ENCODE results near the gene DVL3. TPM values are rescaled to one million over a fixed set of nuclear protein-coding genes. Genes with fewer than 3 reads are reported as not detected.
A peak's percentile ranks its signal among the peaks of the same experiment; 100 is the strongest.

DVL3 gene
- total RNA-seq, 4 donors from 2014 or later, result 20.5 to 86.3 (median 57.4) TPM

DNA sequence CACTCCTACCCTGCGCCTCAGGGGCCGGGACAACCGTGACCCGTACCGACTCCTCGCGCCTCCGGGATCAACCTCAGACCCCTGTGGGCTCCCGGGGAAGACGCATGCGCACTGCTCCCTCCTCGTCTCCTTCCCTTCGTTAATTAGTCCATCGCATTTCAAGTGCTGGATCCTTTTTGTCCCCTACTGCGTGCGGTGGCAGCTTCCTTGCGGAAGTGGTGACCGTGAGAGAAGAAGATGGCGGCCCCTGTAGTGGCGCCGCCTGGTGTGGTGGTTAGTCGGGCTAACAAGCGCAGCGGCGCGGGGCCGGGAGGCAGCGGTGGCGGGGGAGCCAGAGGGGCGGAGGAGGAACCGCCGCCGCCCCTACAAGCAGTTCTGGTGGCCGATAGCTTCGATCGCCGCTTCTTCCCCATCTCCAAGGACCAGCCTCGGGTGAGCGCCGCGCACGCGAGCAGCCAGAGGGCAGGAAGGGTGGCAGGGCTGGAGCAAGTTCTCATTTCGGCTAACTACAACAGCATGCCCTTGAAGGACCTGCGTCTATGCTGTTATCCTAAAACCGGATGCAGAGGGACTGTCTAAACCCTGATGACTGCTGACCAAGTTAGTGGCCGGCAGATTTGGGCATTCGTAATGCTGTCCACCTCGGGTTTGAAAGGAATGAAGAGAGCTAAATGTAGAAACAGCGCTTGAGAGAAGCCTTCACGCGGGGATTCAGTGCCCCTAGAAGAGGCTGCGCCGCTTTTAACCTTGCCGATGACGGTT is 19.8 kb upstream of the DVL3 start, which contains the start of gene EIF2B5:
Gene EIF2B5 (plus strand): TSS at position 210 of the 762 bp plus-strand sequence. CDS start 28 bp downstream, at position 238.
- peak; percentile 88 to 91 for DNase-seq
- Histone ChIP-seq H3K9me3 (no peaks in the 10 kb centered on the region), H3K36me3 (no peaks in the 10 kb centered on the region), H3K27me3 (no peaks in the 10 kb centered on the region), H3K4me3 (peak within 1 kb of the TSS; percentile 67 to 93), H3K4me1 (no peaks in the 10 kb centered on the region), H3K27ac (peak within 1 kb of the TSS; percentile 86 to 94)
- intact Hi-C loops (cut with DNase I; ENCODE audit: low total_unique reads), result no loop called here
- TF ChIP-seq POLR2A (IDR thresholded peaks at IDR 0.05), result peak; percentile 30 to 62
- TF ChIP-seq, protein P1, sequence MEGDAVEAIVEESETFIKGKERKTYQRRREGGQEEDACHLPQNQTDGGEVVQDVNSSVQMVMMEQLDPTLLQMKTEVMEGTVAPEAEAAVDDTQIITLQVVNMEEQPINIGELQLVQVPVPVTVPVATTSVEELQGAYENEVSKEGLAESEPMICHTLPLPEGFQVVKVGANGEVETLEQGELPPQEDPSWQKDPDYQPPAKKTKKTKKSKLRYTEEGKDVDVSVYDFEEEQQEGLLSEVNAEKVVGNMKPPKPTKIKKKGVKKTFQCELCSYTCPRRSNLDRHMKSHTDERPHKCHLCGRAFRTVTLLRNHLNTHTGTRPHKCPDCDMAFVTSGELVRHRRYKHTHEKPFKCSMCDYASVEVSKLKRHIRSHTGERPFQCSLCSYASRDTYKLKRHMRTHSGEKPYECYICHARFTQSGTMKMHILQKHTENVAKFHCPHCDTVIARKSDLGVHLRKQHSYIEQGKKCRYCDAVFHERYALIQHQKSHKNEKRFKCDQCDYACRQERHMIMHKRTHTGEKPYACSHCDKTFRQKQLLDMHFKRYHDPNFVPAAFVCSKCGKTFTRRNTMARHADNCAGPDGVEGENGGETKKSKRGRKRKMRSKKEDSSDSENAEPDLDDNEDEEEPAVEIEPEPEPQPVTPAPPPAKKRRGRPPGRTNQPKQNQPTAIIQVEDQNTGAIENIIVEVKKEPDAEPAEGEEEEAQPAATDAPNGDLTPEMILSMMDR (IDR thresholded peaks at IDR 0.05), result peak; percentile 46 to 73 (median 61)

DNA sequence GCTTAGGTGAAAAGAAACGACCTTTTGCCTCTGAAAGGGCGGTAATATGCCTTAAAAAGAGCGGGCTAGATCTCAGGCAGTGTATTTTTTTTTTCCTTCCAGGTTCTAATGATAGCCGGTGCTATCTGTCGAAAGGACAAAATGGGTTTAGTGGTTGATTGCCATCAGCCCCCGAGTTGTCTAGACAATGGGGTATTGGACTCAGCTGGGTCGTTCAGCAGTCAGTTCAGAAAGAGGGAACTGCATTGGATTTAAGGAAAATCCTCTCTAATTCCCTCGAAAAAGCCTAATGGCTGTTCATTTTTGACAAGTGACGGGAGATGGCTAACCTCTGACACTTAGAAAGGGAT is 19.3 kb upstream of the DVL3 start:
- no peaks in the 10 kb centered on the region for H3K27me3 ChIP-seq
- H3K9me3 ChIP-seq, result no peaks in the 10 kb centered on the region
- no peaks in the 10 kb centered on the region for H3K36me3 ChIP-seq
- intact Hi-C loops (cut with DNase I; ENCODE audit: low total_unique reads), result no loop called here
- H3K4me1 ChIP-seq, result no peaks in the 10 kb centered on the region
- DNase-seq, result no peak
- no peak for TF ChIP-seq POLR2A (IDR thresholded peaks at IDR 0.05)
- TF ChIP-seq, protein P1 (IDR thresholded peaks at IDR 0.05), result no peak
- peak overlapping the region; percentile 86 to 94 for H3K27ac ChIP-seq
- H3K4me3 ChIP-seq, result peak overlapping the region; percentile 67 to 93

DNA sequence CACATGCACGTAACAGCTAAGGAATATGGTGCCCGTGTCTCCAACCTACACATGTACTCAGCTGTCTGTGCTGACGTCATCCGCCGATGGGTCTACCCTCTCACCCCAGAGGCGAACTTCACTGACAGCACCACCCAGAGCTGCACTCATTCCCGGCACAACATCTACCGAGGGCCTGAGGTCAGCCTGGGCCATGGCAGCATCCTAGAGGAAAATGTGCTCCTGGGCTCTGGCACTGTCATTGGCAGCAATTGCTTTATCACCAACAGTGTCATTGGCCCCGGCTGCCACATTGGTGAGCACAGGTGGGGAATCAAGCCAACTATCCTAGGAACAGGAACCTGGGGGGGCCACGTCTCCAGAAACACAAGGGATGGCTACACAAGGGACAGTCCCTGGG is 14.7 kb upstream of the DVL3 start:
- no peaks in the 10 kb centered on the region for H3K9me3 ChIP-seq
- H3K4me1 ChIP-seq, result no peaks in the 10 kb centered on the region
- no peak for DNase-seq
- H3K36me3 ChIP-seq, result no peaks in the 10 kb centered on the region
- no peak overlapping the region for H3K4me3 ChIP-seq
- H3K27ac ChIP-seq, result no peak overlapping the region
- intact Hi-C loops (cut with DNase I; ENCODE audit: low total_unique reads), result no loop called here
- TF ChIP-seq, protein P1 (IDR thresholded peaks at IDR 0.05), result no peak
- no peak for TF ChIP-seq POLR2A (IDR thresholded peaks at IDR 0.05)
- no peaks in the 10 kb centered on the region for H3K27me3 ChIP-seq

DNA sequence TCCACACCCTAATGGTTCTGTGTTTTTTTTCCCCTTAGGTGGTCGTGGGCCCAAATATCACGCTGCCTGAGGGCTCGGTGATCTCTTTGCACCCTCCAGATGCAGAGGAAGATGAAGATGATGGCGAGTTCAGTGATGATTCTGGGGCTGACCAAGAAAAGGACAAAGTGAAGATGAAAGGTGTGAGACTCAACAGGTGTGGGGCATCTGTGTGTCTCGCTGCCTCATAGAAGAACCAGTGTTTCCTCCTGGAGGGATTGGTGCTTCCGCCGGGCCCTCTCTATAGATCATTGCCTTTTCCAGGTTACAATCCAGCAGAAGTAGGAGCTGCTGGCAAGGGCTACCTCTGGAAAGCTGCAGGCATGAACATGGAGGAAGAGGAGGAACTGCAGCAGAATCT is 13.0 kb upstream of the DVL3 start:
- Histone ChIP-seq H3K27me3 (no peaks in the 10 kb centered on the region), H3K36me3 (no peaks in the 10 kb centered on the region), H3K27ac (no peak overlapping the region), H3K4me1 (no peaks in the 10 kb centered on the region), H3K4me3 (no peak overlapping the region), H3K9me3 (no peaks in the 10 kb centered on the region)
- no peak for TF ChIP-seq POLR2A (IDR thresholded peaks at IDR 0.05)
- TF ChIP-seq, protein P1 (IDR thresholded peaks at IDR 0.05), result no peak
- intact Hi-C loops (cut with DNase I; ENCODE audit: low total_unique reads), result no loop called here
- DNase-seq, result no peak

DNA sequence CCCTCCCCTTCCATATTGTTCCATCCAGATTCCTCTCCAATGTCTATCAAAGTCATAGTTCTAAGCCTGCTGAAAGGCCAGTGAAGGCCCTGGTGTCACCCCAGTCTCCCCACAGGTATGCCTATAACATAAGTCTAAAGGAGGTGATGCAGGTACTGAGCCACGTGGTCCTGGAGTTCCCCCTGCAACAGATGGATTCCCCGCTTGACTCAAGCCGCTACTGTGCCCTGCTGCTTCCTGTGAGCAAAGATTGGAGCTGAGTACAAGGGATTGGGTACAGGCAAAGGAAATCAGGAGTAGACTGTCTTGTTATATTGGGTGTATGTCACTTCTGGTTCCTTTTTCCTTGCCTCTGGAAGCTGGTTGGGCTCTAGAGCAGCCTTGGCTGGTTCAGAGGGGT is 11.8 kb upstream of the DVL3 start:
- Histone ChIP-seq H3K9me3 (no peaks in the 10 kb centered on the region), H3K36me3 (no peaks in the 10 kb centered on the region), H3K4me1 (no peaks in the 10 kb centered on the region), H3K27ac (no peak overlapping the region), H3K27me3 (no peaks in the 10 kb centered on the region), H3K4me3 (no peak overlapping the region)
- DNase-seq, result no peak
- no peak for TF ChIP-seq POLR2A (IDR thresholded peaks at IDR 0.05)
- TF ChIP-seq, protein P1 (IDR thresholded peaks at IDR 0.05), result no peak
- intact Hi-C loops (cut with DNase I; ENCODE audit: low total_unique reads), result no loop called here
